ENCODE results near the gene LCP1. TPM values are rescaled to one million over a fixed set of nuclear protein-coding genes. Genes with fewer than 3 reads are reported as not detected.

LCP1 gene
- total RNA-seq, 1 donor from 2014 or later = 1.2 TPM

DNA sequence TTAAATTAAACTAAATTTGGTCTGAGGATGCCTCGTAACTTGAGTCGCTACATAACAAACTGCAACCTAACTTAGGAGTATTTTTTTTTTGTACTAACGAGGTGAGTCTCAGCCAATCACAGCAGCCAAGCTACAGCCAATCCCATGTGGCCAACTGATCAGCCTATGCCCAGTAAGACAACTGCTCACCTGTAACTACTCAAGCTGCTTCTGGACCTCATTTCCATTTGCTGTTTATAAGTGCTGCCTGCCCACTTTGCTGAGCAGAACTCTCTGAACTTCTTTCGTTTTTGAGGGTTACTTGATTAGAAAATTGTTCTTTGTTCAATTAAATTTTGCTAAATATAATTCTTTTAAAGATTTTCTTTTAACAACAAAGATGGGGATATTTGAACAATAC is 81.0 kb downstream of the LCP1 start:
- no peak for DNase-seq (ENCODE audit: low spot score)
- Mint-ChIP-seq H3K27me3 (ENCODE audit: low read depth) (no peaks in the 10 kb centered on the region), H3K36me3 (ENCODE audit: low read depth) (no peaks in the 10 kb centered on the region), H3K4me1 (ENCODE audit: low read depth) (peaks cover 12% of the 10 kb centered on the region), H3K27ac (ENCODE audit: unreplicated experiment) (no peak overlapping the region), H3K9me3 (ENCODE audit: low read depth) (no peaks in the 10 kb centered on the region), H3K4me3 (ENCODE audit: unreplicated experiment) (no peak overlapping the region)
- TF ChIP-seq, protein P1, sequence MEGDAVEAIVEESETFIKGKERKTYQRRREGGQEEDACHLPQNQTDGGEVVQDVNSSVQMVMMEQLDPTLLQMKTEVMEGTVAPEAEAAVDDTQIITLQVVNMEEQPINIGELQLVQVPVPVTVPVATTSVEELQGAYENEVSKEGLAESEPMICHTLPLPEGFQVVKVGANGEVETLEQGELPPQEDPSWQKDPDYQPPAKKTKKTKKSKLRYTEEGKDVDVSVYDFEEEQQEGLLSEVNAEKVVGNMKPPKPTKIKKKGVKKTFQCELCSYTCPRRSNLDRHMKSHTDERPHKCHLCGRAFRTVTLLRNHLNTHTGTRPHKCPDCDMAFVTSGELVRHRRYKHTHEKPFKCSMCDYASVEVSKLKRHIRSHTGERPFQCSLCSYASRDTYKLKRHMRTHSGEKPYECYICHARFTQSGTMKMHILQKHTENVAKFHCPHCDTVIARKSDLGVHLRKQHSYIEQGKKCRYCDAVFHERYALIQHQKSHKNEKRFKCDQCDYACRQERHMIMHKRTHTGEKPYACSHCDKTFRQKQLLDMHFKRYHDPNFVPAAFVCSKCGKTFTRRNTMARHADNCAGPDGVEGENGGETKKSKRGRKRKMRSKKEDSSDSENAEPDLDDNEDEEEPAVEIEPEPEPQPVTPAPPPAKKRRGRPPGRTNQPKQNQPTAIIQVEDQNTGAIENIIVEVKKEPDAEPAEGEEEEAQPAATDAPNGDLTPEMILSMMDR (IDR thresholded peaks at IDR 0.05) = no peak

DNA sequence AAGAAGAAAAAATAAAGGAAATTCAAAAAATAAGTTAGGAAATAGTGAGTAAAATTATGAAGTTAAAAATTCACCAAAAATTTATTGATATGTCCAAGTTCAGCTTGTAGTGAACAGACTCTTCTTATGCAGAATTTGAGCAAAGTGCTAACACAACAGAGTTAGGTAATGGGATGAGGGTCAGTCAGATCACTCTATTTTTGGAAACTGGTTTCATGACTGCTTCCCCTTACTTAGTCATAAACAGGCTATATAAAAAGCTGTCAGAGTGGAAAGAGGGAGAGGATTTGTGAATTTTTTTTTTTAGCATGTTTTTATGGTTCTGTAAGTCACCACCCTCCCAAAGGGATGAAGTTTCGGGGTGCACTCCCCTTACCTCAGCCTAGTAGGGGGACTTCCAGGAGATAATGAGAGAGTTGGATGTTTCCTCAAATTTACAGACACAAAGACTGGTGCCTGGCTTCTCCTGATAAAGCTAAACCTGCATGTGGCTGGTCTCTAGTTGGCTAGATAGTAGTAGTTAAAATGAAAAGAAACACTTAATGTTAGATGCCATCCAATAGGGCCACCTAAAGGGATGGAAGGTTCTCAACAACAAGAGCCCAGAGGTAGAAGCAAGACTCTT is 81.7 kb downstream of the LCP1 start:
- Mint-ChIP-seq H3K27ac (ENCODE audit: unreplicated experiment) (peak overlapping the region; percentile 52), H3K4me1 (ENCODE audit: low read depth) (peaks cover 12% of the 10 kb centered on the region), H3K9me3 (ENCODE audit: low read depth) (no peaks in the 10 kb centered on the region), H3K27me3 (ENCODE audit: low read depth) (no peaks in the 10 kb centered on the region), H3K4me3 (ENCODE audit: unreplicated experiment) (no peak overlapping the region), H3K36me3 (ENCODE audit: low read depth) (no peaks in the 10 kb centered on the region)
- DNase-seq (ENCODE audit: low spot score) = no peak
- TF ChIP-seq, protein P1 (IDR thresholded peaks at IDR 0.05) = no peak

GRCh38 chr13:46097663-46098062 is 84.3 kb downstream of the LCP1 start:
- no peaks in the 10 kb centered on the region for H3K27me3 Mint-ChIP-seq (ENCODE audit: low read depth)
- H3K36me3 Mint-ChIP-seq (ENCODE audit: low read depth) = no peaks in the 10 kb centered on the region
- no peaks in the 10 kb centered on the region for H3K9me3 Mint-ChIP-seq (ENCODE audit: low read depth)
- H3K27ac Mint-ChIP-seq (ENCODE audit: unreplicated experiment) = no peak overlapping the region
- H3K4me1 Mint-ChIP-seq (ENCODE audit: low read depth) = peaks cover 12% of the 10 kb centered on the region
- no peak overlapping the region for H3K4me3 Mint-ChIP-seq (ENCODE audit: unreplicated experiment)
- DNase-seq (ENCODE audit: low spot score) = no peak
- TF ChIP-seq, protein P1 (IDR thresholded peaks at IDR 0.05) = no peak

DNA sequence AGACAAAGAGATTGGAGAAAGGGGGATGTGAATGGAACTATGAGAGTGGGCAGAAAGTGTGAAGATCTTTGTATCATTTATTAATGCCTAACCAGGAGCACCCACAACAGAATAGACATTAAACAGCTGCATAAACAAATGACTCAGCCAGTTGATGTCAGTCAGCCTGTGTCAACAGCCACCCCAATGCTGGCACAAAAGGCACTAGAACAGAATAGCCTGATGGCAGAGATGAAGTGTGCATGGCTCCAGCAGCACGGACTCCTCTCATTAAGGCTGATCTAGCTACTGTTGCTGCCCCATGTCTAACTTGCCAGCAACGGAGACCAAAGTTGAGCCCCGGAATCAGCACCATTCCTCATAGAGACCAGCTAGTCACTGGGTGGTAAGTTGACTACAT is 85.0 kb downstream of the LCP1 start:
- TF ChIP-seq, protein P1 (IDR thresholded peaks at IDR 0.05) = no peak
- no peak for DNase-seq (ENCODE audit: low spot score)
- H3K9me3 Mint-ChIP-seq (ENCODE audit: low read depth) = no peaks in the 10 kb centered on the region
- H3K27ac Mint-ChIP-seq (ENCODE audit: unreplicated experiment) = no peak overlapping the region
- H3K27me3 Mint-ChIP-seq (ENCODE audit: low read depth) = peaks cover 2% of the 10 kb centered on the region
- peaks cover 12% of the 10 kb centered on the region for H3K4me1 Mint-ChIP-seq (ENCODE audit: low read depth)
- no peaks in the 10 kb centered on the region for H3K36me3 Mint-ChIP-seq (ENCODE audit: low read depth)
- no peak overlapping the region for H3K4me3 Mint-ChIP-seq (ENCODE audit: unreplicated experiment)

GRCh38 chr13:46094478-46094877 is 87.5 kb downstream of the LCP1 start:
- Mint-ChIP-seq H3K27ac (ENCODE audit: unreplicated experiment) (no peak overlapping the region), H3K27me3 (ENCODE audit: low read depth) (peaks cover 6% of the 10 kb centered on the region), H3K4me1 (ENCODE audit: low read depth) (peaks cover 3% of the 10 kb centered on the region), H3K36me3 (ENCODE audit: low read depth) (no peaks in the 10 kb centered on the region), H3K4me3 (ENCODE audit: unreplicated experiment) (no peak overlapping the region), H3K9me3 (ENCODE audit: low read depth) (no peaks in the 10 kb centered on the region)
- no peak for DNase-seq (ENCODE audit: low spot score)
- TF ChIP-seq, protein P1 (IDR thresholded peaks at IDR 0.05) = no peak
